Astrocyte (in vitro differentiated cells and primary cell): ENCODE results near the gene NRDC. TPM values are rescaled to one million over a fixed set of nuclear protein-coding genes. Genes with fewer than 3 reads are reported as not detected.

Experiments used
- DNase-seq: peaks from one replicate; pipeline ENCODE4 v3.0.0-alpha.2; 2010; ENCODE audit warnings: low read depth
- FAIRE-seq: peaks from 2 replicates; lab custom pipeline; 2011; peaks lifted over from hg19 to GRCh38; lab: Jason Lieb, UNC
- H2AFZ ChIP-seq: 2 replicates; pipeline ENCODE4 v1.6.0; 2012; ENCODE audit warnings: low read depth, low read length, inconsistent platforms
- H3K27ac ChIP-seq: 2 replicates; pipeline ENCODE4 v1.5.1; 2011; ENCODE audit warnings: low read depth, low read length, inconsistent platforms
- H3K27me3 ChIP-seq: 2 replicates; pipeline ENCODE4 v1.6.0; 2011; ENCODE audit warnings: low read length, inconsistent platforms; ENCODE audit not compliant: insufficient read depth
- H3K36me3 ChIP-seq: 2 replicates; pipeline ENCODE4 v1.5.1; 2011; ENCODE audit warnings: low read length, inconsistent platforms; ENCODE audit not compliant: insufficient read depth
- H3K4me1 ChIP-seq: 2 replicates; pipeline ENCODE4 v1.5.1; 2011; ENCODE audit warnings: low read length, inconsistent platforms; ENCODE audit not compliant: insufficient read depth
- H3K4me2 ChIP-seq: 2 replicates; pipeline ENCODE4 v1.6.0; 2012; ENCODE audit warnings: low read length, inconsistent platforms
- H3K4me3 ChIP-seq: 2 replicates; pipeline ENCODE4 v1.5.1; 2011; ENCODE audit warnings: low read depth, mild to moderate bottlenecking, low read length, inconsistent platforms; ENCODE audit not compliant: insufficient read depth
- H3K79me2 ChIP-seq: 2 replicates; pipeline ENCODE4 v1.6.0; 2012; ENCODE audit warnings: mild to moderate bottlenecking, low read length, inconsistent platforms; ENCODE audit not compliant: insufficient read depth
- H3K9ac ChIP-seq: 2 replicates; pipeline ENCODE4 v1.6.0; 2012; ENCODE audit warnings: mild to moderate bottlenecking, low read length, inconsistent platforms
- H3K9me3 ChIP-seq: 2 replicates; pipeline ENCODE4 v1.5.1; 2012; ENCODE audit warnings: low read depth, mild to moderate bottlenecking, low read length, inconsistent platforms; ENCODE audit not compliant: insufficient read depth
- H4K20me1 ChIP-seq: 2 replicates; pipeline ENCODE4 v1.6.0; 2012; ENCODE audit warnings: low read length, inconsistent platforms; ENCODE audit not compliant: insufficient read depth
- H3K27ac Mint-ChIP-seq: one replicate; pipeline ENCODE4 v1.8.0; 2021; ENCODE audit warnings: mild to moderate bottlenecking, mixed read lengths; ENCODE audit not compliant: unreplicated experiment
- H3K27me3 Mint-ChIP-seq: one replicate; pipeline ENCODE4 v1.8.0; 2021; ENCODE audit warnings: low read depth, mixed read lengths; ENCODE audit not compliant: unreplicated experiment
- H3K36me3 Mint-ChIP-seq: one replicate; pipeline ENCODE4 v1.8.0; 2021; ENCODE audit warnings: low read depth, mixed read lengths; ENCODE audit not compliant: unreplicated experiment
- H3K4me1 Mint-ChIP-seq: one replicate; pipeline ENCODE4 v1.8.0; 2021; ENCODE audit warnings: low read depth, mixed read lengths; ENCODE audit not compliant: unreplicated experiment
- H3K4me3 Mint-ChIP-seq: one replicate; pipeline ENCODE4 v1.8.0; 2021; ENCODE audit warnings: mild to moderate bottlenecking, moderate library complexity, mixed read lengths; ENCODE audit not compliant: unreplicated experiment
- H3K9me3 Mint-ChIP-seq: one replicate; pipeline ENCODE4 v1.8.0; 2021; ENCODE audit warnings: mild to moderate bottlenecking, mixed read lengths; ENCODE audit not compliant: unreplicated experiment
- EZH2 ChIP-seq: IDR thresholded peaks from 2 replicates; pipeline ENCODE4 v1.6.1; 2012; ENCODE audit warnings: mild to moderate bottlenecking, low read length, inconsistent platforms; ENCODE audit not compliant: insufficient read depth
- total RNA-seq: library from RNA; stranded (reverse); gene quantifications from 2 replicates; pipeline ENCODE4 v1.2.1, GENCODE V29; 2021
- TF ChIP-seq, protein P1 (sequence below): IDR thresholded peaks from 2 replicates; pipeline ENCODE4 v1.5.1; 2011; ENCODE audit warnings: low read depth, mild to moderate bottlenecking, inconsistent platforms, low read length, moderate library complexity; ENCODE audit not compliant: insufficient read depth

The NRDC gene
- total RNA-seq, 1 donor from 2014 or later: 170 TPM

- no peaks in the 10 kb centered on the region for H3K4me1 Mint-ChIP-seq
- H3K4me3 ChIP-seq: no peak overlapping the region
- no peaks in the 10 kb centered on the region for H3K36me3 ChIP-seq
- H3K36me3 Mint-ChIP-seq: peaks cover 5% of the 10 kb centered on the region
- no peak overlapping the region for H3K4me3 Mint-ChIP-seq
- DNase-seq (no peak), FAIRE-seq (no peak)
- H3K79me2 ChIP-seq: peaks cover 59% of the 10 kb centered on the region
- H2AFZ ChIP-seq: no peak overlapping the region
- no peaks in the 10 kb centered on the region for H3K27me3 Mint-ChIP-seq
- H3K27ac ChIP-seq: no peak overlapping the region
- no peaks in the 10 kb centered on the region for H3K9me3 Mint-ChIP-seq
- TF ChIP-seq EZH2: no peak
- TF ChIP-seq, protein P1, sequence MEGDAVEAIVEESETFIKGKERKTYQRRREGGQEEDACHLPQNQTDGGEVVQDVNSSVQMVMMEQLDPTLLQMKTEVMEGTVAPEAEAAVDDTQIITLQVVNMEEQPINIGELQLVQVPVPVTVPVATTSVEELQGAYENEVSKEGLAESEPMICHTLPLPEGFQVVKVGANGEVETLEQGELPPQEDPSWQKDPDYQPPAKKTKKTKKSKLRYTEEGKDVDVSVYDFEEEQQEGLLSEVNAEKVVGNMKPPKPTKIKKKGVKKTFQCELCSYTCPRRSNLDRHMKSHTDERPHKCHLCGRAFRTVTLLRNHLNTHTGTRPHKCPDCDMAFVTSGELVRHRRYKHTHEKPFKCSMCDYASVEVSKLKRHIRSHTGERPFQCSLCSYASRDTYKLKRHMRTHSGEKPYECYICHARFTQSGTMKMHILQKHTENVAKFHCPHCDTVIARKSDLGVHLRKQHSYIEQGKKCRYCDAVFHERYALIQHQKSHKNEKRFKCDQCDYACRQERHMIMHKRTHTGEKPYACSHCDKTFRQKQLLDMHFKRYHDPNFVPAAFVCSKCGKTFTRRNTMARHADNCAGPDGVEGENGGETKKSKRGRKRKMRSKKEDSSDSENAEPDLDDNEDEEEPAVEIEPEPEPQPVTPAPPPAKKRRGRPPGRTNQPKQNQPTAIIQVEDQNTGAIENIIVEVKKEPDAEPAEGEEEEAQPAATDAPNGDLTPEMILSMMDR: no peak
- no peak overlapping the region for H3K27ac Mint-ChIP-seq
- H3K9me3 ChIP-seq: no peaks in the 10 kb centered on the region
- peaks cover 54% of the 10 kb centered on the region for H4K20me1 ChIP-seq
- H3K9ac ChIP-seq: no peak overlapping the region
- no peaks in the 10 kb centered on the region for H3K27me3 ChIP-seq
- H3K4me2 ChIP-seq: no peak overlapping the region
- H3K4me1 ChIP-seq: no peaks in the 10 kb centered on the region
Observed at GRCh38 chr1:51855624-51856023, 22.9 kb downstream of the NRDC start.

- Histone ChIP-seq H4K20me1 (peaks cover 48% of the 10 kb centered on the region), H3K4me3 (no peak overlapping the region), H3K4me1 (no peaks in the 10 kb centered on the region), H3K9ac (no peak overlapping the region), H3K4me2 (no peak overlapping the region), H3K27me3 (no peaks in the 10 kb centered on the region), H2AFZ (no peak overlapping the region), H3K36me3 (no peaks in the 10 kb centered on the region), H3K27ac (no peak overlapping the region), H3K9me3 (no peaks in the 10 kb centered on the region), H3K79me2 (peaks cover 48% of the 10 kb centered on the region)
- DNase-seq (no peak), FAIRE-seq (no peak)
- no peak overlapping the region for H3K4me3 Mint-ChIP-seq
- TF ChIP-seq, protein P1: no peak
- no peak for TF ChIP-seq EZH2
- H3K27me3 Mint-ChIP-seq: no peaks in the 10 kb centered on the region
- no peaks in the 10 kb centered on the region for H3K9me3 Mint-ChIP-seq
- no peak overlapping the region for H3K27ac Mint-ChIP-seq
- H3K4me1 Mint-ChIP-seq: no peaks in the 10 kb centered on the region
- peaks cover 5% of the 10 kb centered on the region for H3K36me3 Mint-ChIP-seq
Observed at GRCh38 chr1:51853360-51853759, 25.2 kb downstream of the NRDC start.

GRCh38 chr1:51851882-51852396 is 26.6 kb downstream of the NRDC start:
- FAIRE-seq: no peak
- no peak overlapping the region for H3K9ac ChIP-seq
- peaks cover 6% of the 10 kb centered on the region for H3K36me3 Mint-ChIP-seq
- no peak overlapping the region for H3K27ac Mint-ChIP-seq
- H4K20me1 ChIP-seq: peaks cover 34% of the 10 kb centered on the region
- no peak for DNase-seq
- H3K4me1 ChIP-seq: no peaks in the 10 kb centered on the region
- no peak overlapping the region for H3K4me3 ChIP-seq
- H3K27me3 Mint-ChIP-seq: no peaks in the 10 kb centered on the region
- no peak overlapping the region for H2AFZ ChIP-seq
- no peak overlapping the region for H3K4me2 ChIP-seq
- H3K9me3 ChIP-seq: no peaks in the 10 kb centered on the region
- H3K4me1 Mint-ChIP-seq: no peaks in the 10 kb centered on the region
- no peaks in the 10 kb centered on the region for H3K9me3 Mint-ChIP-seq
- no peak overlapping the region for H3K4me3 Mint-ChIP-seq
- no peaks in the 10 kb centered on the region for H3K27me3 ChIP-seq
- no peak overlapping the region for H3K27ac ChIP-seq
- H3K79me2 ChIP-seq: peaks cover 36% of the 10 kb centered on the region
- H3K36me3 ChIP-seq: no peaks in the 10 kb centered on the region
- TF ChIP-seq EZH2: no peak
- TF ChIP-seq, protein P1: no peak
